Suprapubic skin (tissue), 3 donors: ENCODE measurements around the gene CLCN2.

ENCODE experiments used
- CTCF ChIP-seq, 2 donors: fragments of 200-600 bp in 1 of 2; fragments of 450-650 bp in 1 of 2; sonication (generic) in 1 of 2; IDR thresholded peaks; one replicate each; pipeline ENCODE4 v1.5.1; 2016 to 2019; ENCODE audit warnings: antibody characterized with exemption in 2 of 2, mild to moderate bottlenecking in 1 of 2, moderate library complexity in 1 of 2
- POLR2A ChIP-seq, 2 donors: fragments of 450-650 bp; IDR thresholded peaks; one replicate each; pipeline ENCODE4 v1.6.1; 2017; ENCODE audit warnings: antibody characterized with exemption in 2 of 2, mild to moderate bottlenecking in 2 of 2, moderate library complexity in 2 of 2

- no peak for TF ChIP-seq POLR2A (IDR thresholded peaks at IDR 0.05)
- no peak for TF ChIP-seq CTCF (IDR thresholded peaks at IDR 0.05)
These were observed 22.4 kb downstream of the CLCN2 start for GRCh38 chr3:184339001-184339400.
